H54 (cell line): Measurements from ENCODE around the gene GALNS.
A peak's percentile ranks its signal among the peaks of the same experiment; 100 is the strongest.
"Not testable (repeated sequence)": the region's sequence is repeated elsewhere in the genome, so short reads cannot be mapped to it uniquely, and the experiment has no call there.

ENCODE experiments used
- DNase-seq: peaks from one replicate; pipeline ENCODE4 v3.0.0; 2011; ENCODE audit warnings: low spot score, mixed read lengths; ENCODE audit not compliant: insufficient read length
- FAIRE-seq: peaks from 3 replicates; lab custom pipeline; 2011; peaks lifted over from hg19 to GRCh38; lab: Jason Lieb, UNC
- POLR2A ChIP-seq: IDR thresholded peaks from 2 replicates; pipeline ENCODE4 v1.6.1; 2011; ENCODE audit warnings: low read depth, mild to moderate bottlenecking, low read length

Gene GALNS

GRCh38 chr16:88789594-88789993, 67.2 kb downstream of the GALNS start:
- DNase-seq (no peak), FAIRE-seq (no peak)
- no peak for TF ChIP-seq POLR2A

DNA sequence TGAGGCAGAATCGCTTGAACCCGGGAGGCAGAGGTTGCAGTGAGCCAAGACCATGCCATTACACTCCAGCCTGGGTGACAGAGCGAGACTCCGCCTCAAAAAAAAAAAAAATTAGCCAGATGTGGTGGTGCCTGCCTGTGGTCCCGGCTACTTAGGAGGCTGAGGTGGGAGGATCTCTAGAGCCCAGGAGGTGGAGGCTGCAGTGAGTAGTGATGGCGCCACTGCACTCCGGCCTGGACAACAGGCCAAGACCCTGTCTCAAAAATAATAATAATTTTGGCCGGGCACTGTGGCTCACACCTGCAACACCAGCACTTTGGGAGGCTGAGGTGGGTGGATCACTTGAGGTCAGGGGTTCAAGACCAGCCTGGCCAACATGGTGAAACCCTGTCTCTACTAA, 68.0 kb downstream of the GALNS start:
- DNase-seq, FAIRE-seq: not testable (repeated sequence)

GRCh38 chr16:88787579-88788314, 69.0 kb downstream of the GALNS start:
- DNase-seq (no peak), FAIRE-seq (no peak)
- no peak for TF ChIP-seq POLR2A

DNA sequence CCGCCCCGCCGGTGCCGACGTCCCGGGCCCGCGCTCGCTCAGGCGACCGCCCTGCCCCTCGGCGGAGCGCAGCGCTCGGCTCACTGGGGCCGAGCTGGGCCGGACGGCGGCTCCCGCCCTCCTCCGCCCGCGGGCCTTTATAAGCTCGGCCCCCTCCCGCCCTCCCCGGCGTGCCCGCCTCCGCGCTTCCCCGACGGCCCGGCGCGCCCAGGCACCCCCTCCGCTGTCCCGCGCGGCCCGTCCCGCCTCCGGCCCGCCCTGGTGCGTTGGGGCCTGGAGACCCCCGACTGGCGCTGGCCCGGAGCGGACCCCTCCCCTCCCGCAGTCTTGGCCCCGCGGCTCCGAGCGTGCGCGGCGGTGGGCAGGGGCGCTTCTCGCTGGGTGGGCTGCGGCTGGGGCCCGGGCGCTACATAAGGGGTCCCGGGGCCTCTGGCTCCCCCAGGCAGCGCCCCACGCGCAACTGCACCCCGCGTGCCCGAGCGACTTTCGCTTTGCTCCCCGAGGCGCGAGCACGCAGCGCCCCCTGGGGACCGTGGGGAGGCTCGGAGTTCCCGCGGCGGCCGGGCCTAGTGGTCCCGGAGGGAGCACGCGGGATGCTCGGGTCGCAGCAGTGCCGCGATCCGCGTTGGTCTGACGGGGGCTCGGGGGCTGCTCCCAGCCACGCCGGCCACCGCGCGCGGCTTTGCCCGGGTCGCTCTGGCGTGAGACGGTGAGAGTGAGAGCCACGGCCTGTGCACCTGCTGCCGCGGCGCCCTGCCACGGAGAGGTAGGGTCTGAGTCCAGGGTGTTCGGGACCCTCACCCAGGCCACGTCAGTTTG, 71.4 kb downstream of the GALNS start, which contains the start of gene PIEZO1:
TSS of gene PIEZO1 (minus strand) at position 115 of the 819 bp plus-strand sequence. CDS start 256 bp downstream, outside the sequence.
- no peak for DNase-seq
- peak; percentile 97 for TF ChIP-seq POLR2A
- no peak for FAIRE-seq

GRCh38 chr16:88784856-88785105, 72.0 kb downstream of the GALNS start:
- TF ChIP-seq POLR2A, result no peak
- FAIRE-seq, result no peak
- no peak for DNase-seq

DNA sequence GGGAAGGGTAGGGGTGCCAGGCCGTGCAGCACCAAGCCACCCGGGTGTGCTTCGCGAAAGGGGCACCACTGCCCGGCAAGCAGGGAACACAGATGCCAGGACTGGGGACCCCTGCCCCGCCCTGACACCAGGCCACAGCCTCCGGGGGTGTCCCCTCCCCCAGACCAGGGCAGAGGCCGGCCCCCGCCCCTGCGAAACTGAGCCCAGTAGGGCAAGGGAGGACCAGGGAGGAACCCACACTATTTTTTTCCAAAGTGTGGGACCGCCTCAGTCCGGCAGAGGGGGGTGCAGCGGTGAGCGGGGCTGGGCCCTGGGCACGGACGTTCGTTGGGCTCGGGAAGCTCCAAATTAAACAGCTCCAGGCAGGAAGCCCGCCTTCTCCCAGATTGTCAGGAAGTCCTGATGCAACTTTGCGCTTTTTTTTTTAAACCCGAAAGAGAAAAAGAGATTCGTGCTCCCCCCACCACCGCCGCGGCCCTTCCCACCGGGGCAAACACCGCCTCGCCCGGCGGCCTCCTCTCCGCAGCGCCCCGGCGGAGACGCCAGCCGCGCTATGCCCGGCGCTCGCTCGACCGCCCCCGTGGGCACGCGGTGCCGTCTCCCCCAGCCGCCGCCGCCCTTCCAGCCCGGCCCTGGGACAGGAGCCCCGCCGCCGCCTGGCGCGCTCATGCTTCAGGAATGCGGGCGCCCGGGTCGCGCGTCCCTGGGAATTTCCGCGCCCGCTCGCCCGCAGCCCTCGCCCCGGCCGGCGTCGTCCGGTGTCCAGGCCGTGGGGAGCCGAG, 72.5 kb downstream of the GALNS start:
- FAIRE-seq, result no peak
- DNase-seq, result no peak
- peak; percentile 43 for TF ChIP-seq POLR2A

DNA sequence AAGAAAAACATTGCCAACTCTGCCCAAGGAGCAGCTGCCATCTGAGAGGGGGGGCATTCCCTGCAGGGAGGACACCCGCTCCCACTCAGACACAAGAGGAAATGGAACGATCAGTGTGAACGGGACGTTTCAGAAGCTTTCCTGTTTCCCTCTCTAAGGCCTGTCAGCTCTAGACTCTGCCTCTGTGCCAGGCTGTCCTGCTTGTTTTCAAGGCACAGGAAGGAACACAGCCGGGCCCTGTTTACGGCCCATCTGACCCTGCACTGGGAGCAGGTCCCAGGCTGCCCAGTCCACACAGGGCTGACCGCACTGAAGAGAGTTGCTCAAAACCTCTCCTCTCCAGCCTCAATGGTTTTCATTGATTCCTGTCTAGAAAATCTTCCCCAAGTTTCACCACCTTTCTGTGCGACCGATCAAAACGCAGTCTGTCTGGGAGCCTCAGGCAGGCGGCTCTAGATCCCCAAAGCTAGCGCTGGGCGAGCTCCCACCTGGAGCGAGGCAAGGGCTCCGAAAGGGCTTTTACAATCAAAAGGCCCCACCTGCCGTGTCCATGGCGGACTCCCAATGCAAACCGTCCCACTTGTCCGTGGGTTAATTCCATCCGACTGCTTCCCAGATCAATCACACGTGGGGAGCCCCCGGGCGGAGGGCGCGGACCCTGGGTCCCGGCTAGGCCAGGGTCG, 73.2 kb downstream of the GALNS start:
- TF ChIP-seq POLR2A, result no peak
- DNase-seq (no peak), FAIRE-seq (no peak)

DNA sequence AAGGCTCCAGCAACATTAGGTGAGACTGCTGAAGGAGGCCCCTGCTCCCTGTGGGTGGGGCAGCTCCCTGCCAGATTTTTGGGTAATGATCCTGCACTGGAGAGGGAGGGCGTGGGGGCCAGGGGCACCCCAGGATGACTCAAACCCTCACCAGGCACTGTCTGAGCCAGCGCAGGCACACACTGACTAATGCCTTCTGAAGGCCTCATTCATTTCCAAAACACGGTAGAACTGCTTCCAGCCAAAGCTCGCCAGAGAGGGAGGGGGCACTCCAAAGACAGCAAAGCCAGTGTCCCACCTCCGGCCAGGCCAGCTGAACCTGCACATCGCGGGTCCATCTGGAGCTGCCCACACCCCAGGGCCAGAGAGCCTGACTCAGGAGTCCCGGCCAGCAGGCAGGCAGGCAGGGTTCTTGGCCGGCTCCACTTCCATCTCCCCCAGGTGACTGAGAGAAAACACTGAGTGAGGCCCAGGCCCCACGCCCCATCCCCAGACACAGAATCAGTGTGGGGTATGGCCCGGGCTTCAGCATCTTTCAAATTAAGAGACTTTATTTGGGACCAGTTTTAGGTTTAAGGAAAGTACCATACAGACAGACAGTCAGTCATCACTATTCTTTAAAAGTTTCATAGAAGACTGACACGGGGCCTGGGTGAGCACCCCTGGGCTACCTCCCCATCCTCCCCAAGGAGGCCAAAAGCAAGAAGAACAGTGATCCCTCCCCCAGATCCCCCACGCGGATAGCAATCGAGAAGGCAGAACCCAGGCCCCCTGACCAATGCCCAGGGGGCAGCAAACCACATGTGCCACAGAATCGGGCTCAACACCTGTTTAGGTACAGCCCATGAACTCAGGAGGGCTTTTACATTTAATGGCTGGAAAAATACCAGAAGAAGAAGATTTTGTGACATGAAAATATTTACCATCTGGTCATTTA, 74.0 kb downstream of the GALNS start:
- no peak for TF ChIP-seq POLR2A
- peak; percentile 94 for DNase-seq
- peak; percentile 82 for FAIRE-seq

GRCh38 chr16:88781140-88782077, 75.3 kb downstream of the GALNS start:
- TF ChIP-seq POLR2A, result no peak
- FAIRE-seq (no peak), DNase-seq (no peak)

- FAIRE-seq (no peak), DNase-seq (no peak)
- TF ChIP-seq POLR2A, result no peak
Measured at GRCh38 chr16:88780142-88781062, 76.3 kb downstream of the GALNS start.
